A673 (cell line): ENCODE data around the gene FOXN3.

Experiments used
- CTCF ChIP-seq: fragments of 300-800, 200-600 bp; sonication (generic); conservative IDR thresholded peaks from 2 replicates; pipeline ENCODE4 v1.5.1; 2017; ENCODE audit warnings: low read depth, mild to moderate bottlenecking, antibody characterized with exemption, low read length, moderate library complexity, mixed read lengths
- EZH2 ChIP-seq: fragments of 200-600 bp; sonication (generic); IDR thresholded peaks from 2 replicates; pipeline ENCODE4 v1.6.1; 2017; ENCODE audit warnings: borderline replicate concordance, low read depth, mild to moderate bottlenecking, mixed read lengths, antibody characterized with exemption, low read length; ENCODE audit not compliant: poor library complexity, severe bottlenecking

GRCh38 chr14:89315493-89316470, 101.3 kb downstream of the FOXN3 start:
- TF ChIP-seq CTCF (no peak), EZH2 (no peak)
